Peyer's patch (tissue), 4 donors: ENCODE measurements around the gene TRABD2A. TPM values are rescaled to one million over a fixed set of nuclear protein-coding genes. Genes with fewer than 3 reads are reported as not detected.

Experiments used
- DNase-seq, 3 donors: peaks; one replicate each; pipeline ENCODE4 v3.0.0-alpha.2; 2017 to 2019
- H3K27ac ChIP-seq, 4 donors: fragments of 200-600 bp; sonication (generic); one replicate each; pipeline ENCODE4 v1.5.1; 2016 to 2019
- H3K27me3 ChIP-seq, 2 donors: fragments of 200-600 bp; sonication (generic); one replicate each; pipeline ENCODE4 v1.5.1; 2019
- H3K36me3 ChIP-seq, 3 donors: fragments of 200-600 bp; sonication (generic); one replicate each; pipeline ENCODE4 v1.5.1; 2016 to 2019
- H3K4me1 ChIP-seq, 4 donors: fragments of 200-600 bp; sonication (generic); one replicate each; pipeline ENCODE4 v1.5.1; 2016 to 2019
- H3K4me3 ChIP-seq, 4 donors: fragments of 200-600 bp; sonication (generic); 1 replicate in 3 of 4; 2 replicates in 1 of 4; pipeline ENCODE4 v1.5.1; 2016 to 2019; ENCODE audit warnings: mild to moderate bottlenecking in 1 of 4
- H3K9me3 ChIP-seq, 4 donors: fragments of 200-600 bp; sonication (generic); one replicate each; pipeline ENCODE4 v1.5.1; 2016 to 2019; ENCODE audit warnings: mild to moderate bottlenecking in 1 of 4
- POLR2A ChIP-seq, 2 donors: fragments of 450-650 bp; IDR thresholded peaks; one replicate each; pipeline ENCODE4 v1.5.1; 2017; ENCODE audit warnings: antibody characterized with exemption in 2 of 2, mild to moderate bottlenecking in 2 of 2, moderate library complexity in 2 of 2
- total RNA-seq, 4 donors: library from RNA; depleted of rRNA; stranded (reverse); fragments of >200 nt; gene quantifications; one replicate each; pipeline ENCODE4 v1.1.0, GENCODE V29; 2016
- TF ChIP-seq, protein P1 (sequence below), 6 experiments: fragments of 450-650 bp in 4 of 6; fragments of 200-600 bp in 2 of 6; sonication (generic) in 1 of 6; IDR thresholded peaks; one replicate each; pipeline ENCODE4 v1.5.1; 2017 to 2019; ENCODE audit warnings: antibody characterized with exemption in 6 of 6, mild to moderate bottlenecking in 3 of 6, moderate library complexity in 1 of 6

TRABD2A gene
- total RNA-seq, 4 donors from 2014 or later = 32.2 to 85.4 (median 55.0) TPM

DNA sequence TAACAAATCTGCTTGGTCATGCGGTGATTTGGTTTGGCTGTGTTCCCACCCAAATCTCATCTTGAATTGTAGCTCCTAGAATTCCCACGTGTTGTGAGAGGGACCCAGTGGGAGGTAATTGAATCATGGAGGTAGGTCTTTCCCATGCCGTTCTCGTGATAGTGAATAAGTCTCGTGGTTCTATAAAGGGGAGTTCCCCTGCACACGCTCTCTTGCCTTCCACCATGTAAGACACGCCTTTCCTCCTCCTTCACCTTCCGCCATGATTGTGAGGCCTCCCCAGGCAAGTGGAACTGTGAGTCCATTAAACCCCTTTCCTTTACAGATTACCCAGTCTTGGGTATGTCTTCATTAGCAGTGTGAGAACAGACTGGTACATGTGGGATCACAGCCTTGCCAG is 36.7 kb downstream of the TRABD2A start:
- Histone ChIP-seq H3K9me3 (no peaks in the 10 kb centered on the region), H3K27me3 (no peaks in the 10 kb centered on the region), H3K4me1 (peaks cover 0 to 16% (median 9%) of the 10 kb centered on the region in 4 donors), H3K27ac (peak overlapping the region in 2 of 4 donors; percentile 13 to 76), H3K36me3 (no peaks in the 10 kb centered on the region), H3K4me3 (no peak overlapping the region)
- TF ChIP-seq POLR2A (IDR thresholded peaks at IDR 0.05) = no peak
- TF ChIP-seq, protein P1, sequence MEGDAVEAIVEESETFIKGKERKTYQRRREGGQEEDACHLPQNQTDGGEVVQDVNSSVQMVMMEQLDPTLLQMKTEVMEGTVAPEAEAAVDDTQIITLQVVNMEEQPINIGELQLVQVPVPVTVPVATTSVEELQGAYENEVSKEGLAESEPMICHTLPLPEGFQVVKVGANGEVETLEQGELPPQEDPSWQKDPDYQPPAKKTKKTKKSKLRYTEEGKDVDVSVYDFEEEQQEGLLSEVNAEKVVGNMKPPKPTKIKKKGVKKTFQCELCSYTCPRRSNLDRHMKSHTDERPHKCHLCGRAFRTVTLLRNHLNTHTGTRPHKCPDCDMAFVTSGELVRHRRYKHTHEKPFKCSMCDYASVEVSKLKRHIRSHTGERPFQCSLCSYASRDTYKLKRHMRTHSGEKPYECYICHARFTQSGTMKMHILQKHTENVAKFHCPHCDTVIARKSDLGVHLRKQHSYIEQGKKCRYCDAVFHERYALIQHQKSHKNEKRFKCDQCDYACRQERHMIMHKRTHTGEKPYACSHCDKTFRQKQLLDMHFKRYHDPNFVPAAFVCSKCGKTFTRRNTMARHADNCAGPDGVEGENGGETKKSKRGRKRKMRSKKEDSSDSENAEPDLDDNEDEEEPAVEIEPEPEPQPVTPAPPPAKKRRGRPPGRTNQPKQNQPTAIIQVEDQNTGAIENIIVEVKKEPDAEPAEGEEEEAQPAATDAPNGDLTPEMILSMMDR (IDR thresholded peaks at IDR 0.05) = no peak
- no peak for DNase-seq

DNA sequence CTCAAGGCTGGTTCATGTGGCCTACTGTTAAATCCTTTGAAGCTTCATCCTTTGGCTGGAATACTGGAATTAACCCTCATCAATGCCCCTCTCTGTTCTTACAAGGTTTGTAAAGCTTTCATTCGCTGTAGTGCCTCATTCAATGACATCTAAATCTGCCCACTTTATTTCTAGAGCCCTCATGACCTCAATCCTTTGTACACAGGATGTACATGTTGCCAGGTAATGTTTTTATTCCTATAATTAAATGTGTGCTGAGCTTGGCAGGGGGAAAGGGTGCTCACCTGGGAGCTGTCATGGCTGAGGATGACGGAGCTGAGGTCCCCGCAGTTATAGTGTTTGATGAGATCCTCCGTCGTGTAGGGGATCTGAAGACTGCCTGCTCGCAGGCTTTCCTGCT is 39.3 kb downstream of the TRABD2A start:
- Histone ChIP-seq H3K9me3 (no peaks in the 10 kb centered on the region), H3K27me3 (no peaks in the 10 kb centered on the region), H3K4me3 (no peak overlapping the region), H3K36me3 (no peaks in the 10 kb centered on the region), H3K4me1 (peaks cover 0 to 13% (median 2%) of the 10 kb centered on the region in 4 donors), H3K27ac (no peak overlapping the region)
- peak in 1 of 3 donors; percentile 26 for DNase-seq
- TF ChIP-seq POLR2A (IDR thresholded peaks at IDR 0.05) = no peak
- TF ChIP-seq, protein P1 (IDR thresholded peaks at IDR 0.05) = no peak

DNA sequence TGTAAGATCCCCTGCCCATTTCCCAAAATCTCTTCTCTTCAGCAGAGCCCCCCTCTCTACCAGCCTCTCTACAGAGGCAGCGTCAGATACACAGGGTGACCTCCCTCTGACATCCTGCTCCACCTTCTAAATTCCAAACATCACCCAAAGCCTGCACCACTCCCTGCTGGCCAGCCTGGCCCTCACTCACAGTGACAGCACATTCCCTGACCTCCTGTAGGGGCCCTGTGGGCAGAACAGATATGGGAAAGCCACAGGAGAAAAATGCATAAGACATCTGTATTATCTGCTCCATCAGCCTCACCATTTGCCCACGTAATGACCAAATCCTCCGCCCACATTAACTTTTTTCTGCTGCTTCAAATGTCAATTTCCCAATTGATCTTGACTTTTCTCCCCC is 40.6 kb downstream of the TRABD2A start:
- H3K36me3 ChIP-seq = no peaks in the 10 kb centered on the region

DNA sequence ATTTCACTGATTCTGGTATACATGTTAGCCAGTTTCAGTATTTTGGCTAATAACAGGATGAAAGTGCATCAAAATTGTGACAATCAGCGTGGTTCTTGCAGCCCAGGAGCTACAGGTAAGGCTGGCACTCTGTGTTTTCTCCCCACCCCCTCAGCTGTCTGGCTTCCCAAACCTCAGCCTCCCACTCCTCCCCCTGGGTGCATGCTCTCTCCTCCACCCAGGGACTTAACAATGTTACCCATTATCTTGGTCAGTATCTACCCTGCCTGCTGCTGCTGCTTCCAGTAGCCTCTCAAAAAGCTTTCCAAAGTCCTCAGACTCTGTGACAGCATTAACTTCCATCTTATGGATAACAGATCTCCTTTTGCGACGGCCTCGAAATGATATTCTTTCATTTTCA is 41.0 kb downstream of the TRABD2A start:
- no peaks in the 10 kb centered on the region for H3K4me1 ChIP-seq
- H3K27ac ChIP-seq = no peak overlapping the region
- H3K36me3 ChIP-seq = no peaks in the 10 kb centered on the region
- peaks cover 0 to 4% (median 0%) of the 10 kb centered on the region in 4 donors for H3K9me3 ChIP-seq
- H3K27me3 ChIP-seq = no peaks in the 10 kb centered on the region
- TF ChIP-seq, protein P1 (IDR thresholded peaks at IDR 0.05) = no peak
- no peak for TF ChIP-seq POLR2A (IDR thresholded peaks at IDR 0.05)
- no peak overlapping the region for H3K4me3 ChIP-seq
- DNase-seq = peak in 1 of 3 donors; percentile 26

More for the DNA sequence above, 40.6 kb downstream of the TRABD2A start:
- Histone ChIP-seq H3K9me3 (peaks cover 0 to 3% (median 0%) of the 10 kb centered on the region in 4 donors), H3K27ac (no peak overlapping the region), H3K4me3 (no peak overlapping the region), H3K4me1 (peaks cover 0 to 4% (median 0%) of the 10 kb centered on the region in 4 donors), H3K27me3 (no peaks in the 10 kb centered on the region)
- DNase-seq = peak in 1 of 3 donors; percentile 28
- TF ChIP-seq POLR2A (IDR thresholded peaks at IDR 0.05) = no peak
- TF ChIP-seq, protein P1 (IDR thresholded peaks at IDR 0.05) = no peak

DNA sequence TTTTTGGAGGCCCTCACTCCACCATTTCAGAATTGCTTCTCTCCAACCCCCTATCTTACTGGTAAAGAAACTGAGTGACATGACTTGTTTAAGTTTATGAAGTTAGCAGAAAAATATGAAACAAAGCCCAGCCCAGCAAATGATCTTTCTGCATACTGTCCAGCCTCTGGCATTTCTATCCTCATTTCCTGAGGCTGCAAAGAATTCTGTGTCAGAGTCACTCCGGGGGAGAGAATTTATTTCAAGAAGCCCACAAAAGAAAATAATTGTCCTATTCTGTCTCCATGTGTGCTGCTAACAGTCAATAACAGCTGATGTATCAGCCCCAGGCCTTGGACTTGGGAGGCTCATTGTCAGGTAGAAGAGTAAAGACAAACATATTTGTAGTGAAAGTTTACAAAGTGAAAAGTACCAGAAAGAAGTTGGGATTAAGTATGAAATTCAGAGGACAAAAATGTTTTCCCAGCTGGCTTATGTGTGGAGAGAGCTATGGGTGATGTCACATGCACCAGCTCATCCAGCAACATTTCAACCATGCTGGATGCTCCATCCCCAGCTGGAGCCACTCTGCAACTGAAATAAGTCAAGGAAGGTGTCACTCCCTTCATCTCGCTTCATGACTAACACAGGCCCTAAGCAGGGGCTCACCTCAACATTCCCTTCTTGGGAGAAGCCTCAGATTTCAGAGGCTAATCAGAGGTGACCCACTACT is 42.3 kb downstream of the TRABD2A start:
- no peaks in the 10 kb centered on the region for H3K36me3 ChIP-seq
- peaks cover 0 to 4% (median 0%) of the 10 kb centered on the region in 4 donors for H3K9me3 ChIP-seq
- DNase-seq = peak in 1 of 3 donors; percentile 4
- H3K4me1 ChIP-seq = no peaks in the 10 kb centered on the region
- no peak overlapping the region for H3K4me3 ChIP-seq
- no peak overlapping the region for H3K27ac ChIP-seq
- H3K27me3 ChIP-seq = no peaks in the 10 kb centered on the region
- TF ChIP-seq, protein P1 (IDR thresholded peaks at IDR 0.05) = no peak
- TF ChIP-seq POLR2A (IDR thresholded peaks at IDR 0.05) = no peak
